Measurements from ENCODE around the gene ATG4D. TPM values are rescaled to one million over a fixed set of nuclear protein-coding genes. Genes with fewer than 3 reads are reported as not detected.

ATG4D gene
- total and polyA plus RNA-seq, 4 donors = 4.7 to 44.4 (median 11.1) TPM

DNA sequence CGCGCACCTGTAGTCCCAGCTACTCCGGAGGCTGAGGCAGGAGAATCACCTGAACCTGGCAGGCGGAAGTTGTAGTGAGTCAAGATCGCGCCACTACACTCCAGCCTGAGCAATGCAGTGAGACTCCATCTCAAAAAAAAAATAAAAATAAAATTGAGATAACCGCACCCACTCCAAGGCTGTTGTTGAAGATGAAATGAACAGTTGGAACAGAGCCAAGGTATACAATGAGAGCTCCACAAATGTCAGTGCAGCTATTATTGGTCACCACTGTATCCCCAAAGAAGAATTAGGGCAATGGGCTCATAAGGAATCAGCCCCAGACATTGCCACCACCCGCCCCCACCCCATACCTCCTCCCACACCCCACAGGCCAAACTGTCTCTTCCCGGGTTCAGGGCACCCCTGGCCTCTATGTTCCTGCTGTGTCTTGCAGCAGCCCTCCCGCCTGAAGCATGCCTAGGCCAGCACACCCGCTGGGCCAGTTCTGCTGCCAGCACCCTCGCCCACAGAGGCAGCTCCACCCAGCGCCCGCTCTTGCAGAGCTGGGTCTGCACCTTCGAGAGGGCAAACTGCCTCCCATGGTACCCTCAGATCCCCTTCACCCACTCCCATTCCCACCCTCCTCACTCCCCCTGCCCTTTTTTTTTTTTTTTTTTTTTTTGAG, 22.9 kb upstream of the ATG4D start:
- Histone ChIP-seq H3K9ac (ENCODE audit: low read depth in 1 of 2, low read length in 2 of 2) (no peak overlapping the region), H3K36me3 (ENCODE audit: control insufficient read depth in 4 of 4, insufficient read depth in 3 of 4, low read depth in 1 of 4, low read length in 3 of 4) (no peaks in the 10 kb centered on the region), H3K27me3 (ENCODE audit: control insufficient read depth in 4 of 4, insufficient read depth in 4 of 4, low read length in 3 of 4) (peaks cover 0 to 11% (median 1%) of the 10 kb centered on the region in 4 donors), H3K9me3 (ENCODE audit: control insufficient read depth in 4 of 4, low read length in 3 of 4) (no peaks in the 10 kb centered on the region), H3K4me3 (ENCODE audit: low read depth in 1 of 3, low read length in 3 of 3) (no peak overlapping the region), H3K27ac (ENCODE audit: low read depth in 1 of 2, low read length in 2 of 2) (no peak overlapping the region), H3K4me1 (ENCODE audit: control insufficient read depth in 4 of 4, insufficient read depth in 4 of 4, low read length in 3 of 4) (peaks cover 2 to 20% (median 11%) of the 10 kb centered on the region in 4 donors)
- 85% methylated on average over 15 of the region's 15 CpGs for WGBS
- no peak for DNase-seq (ENCODE audit: low spot score)
- TF ChIP-seq RAD21 (IDR thresholded peaks at IDR 0.05) = no peak
- TF ChIP-seq YY1 (IDR thresholded peaks at IDR 0.05) = no peak
- TF ChIP-seq RXRA (IDR thresholded peaks at IDR 0.05) = no peak
- TF ChIP-seq, protein P1, sequence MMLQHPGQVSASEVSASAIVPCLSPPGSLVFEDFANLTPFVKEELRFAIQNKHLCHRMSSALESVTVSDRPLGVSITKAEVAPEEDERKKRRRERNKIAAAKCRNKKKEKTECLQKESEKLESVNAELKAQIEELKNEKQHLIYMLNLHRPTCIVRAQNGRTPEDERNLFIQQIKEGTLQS (IDR thresholded peaks at IDR 0.05) = no peak
- TF ChIP-seq, protein P2, sequence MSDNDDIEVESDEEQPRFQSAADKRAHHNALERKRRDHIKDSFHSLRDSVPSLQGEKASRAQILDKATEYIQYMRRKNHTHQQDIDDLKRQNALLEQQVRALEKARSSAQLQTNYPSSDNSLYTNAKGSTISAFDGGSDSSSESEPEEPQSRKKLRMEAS (IDR thresholded peaks at IDR 0.05) = no peak
- no peak for TF ChIP-seq FOXA1 (IDR thresholded peaks at IDR 0.05)
- TF ChIP-seq, protein P3, sequence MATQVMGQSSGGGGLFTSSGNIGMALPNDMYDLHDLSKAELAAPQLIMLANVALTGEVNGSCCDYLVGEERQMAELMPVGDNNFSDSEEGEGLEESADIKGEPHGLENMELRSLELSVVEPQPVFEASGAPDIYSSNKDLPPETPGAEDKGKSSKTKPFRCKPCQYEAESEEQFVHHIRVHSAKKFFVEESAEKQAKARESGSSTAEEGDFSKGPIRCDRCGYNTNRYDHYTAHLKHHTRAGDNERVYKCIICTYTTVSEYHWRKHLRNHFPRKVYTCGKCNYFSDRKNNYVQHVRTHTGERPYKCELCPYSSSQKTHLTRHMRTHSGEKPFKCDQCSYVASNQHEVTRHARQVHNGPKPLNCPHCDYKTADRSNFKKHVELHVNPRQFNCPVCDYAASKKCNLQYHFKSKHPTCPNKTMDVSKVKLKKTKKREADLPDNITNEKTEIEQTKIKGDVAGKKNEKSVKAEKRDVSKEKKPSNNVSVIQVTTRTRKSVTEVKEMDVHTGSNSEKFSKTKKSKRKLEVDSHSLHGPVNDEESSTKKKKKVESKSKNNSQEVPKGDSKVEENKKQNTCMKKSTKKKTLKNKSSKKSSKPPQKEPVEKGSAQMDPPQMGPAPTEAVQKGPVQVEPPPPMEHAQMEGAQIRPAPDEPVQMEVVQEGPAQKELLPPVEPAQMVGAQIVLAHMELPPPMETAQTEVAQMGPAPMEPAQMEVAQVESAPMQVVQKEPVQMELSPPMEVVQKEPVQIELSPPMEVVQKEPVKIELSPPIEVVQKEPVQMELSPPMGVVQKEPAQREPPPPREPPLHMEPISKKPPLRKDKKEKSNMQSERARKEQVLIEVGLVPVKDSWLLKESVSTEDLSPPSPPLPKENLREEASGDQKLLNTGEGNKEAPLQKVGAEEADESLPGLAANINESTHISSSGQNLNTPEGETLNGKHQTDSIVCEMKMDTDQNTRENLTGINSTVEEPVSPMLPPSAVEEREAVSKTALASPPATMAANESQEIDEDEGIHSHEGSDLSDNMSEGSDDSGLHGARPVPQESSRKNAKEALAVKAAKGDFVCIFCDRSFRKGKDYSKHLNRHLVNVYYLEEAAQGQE (IDR thresholded peaks at IDR 0.05) = no peak
- no peak for TF ChIP-seq JUND (IDR thresholded peaks at IDR 0.05)
- TF ChIP-seq SP1 (IDR thresholded peaks at IDR 0.05) = no peak
- TF ChIP-seq HNF4G (IDR thresholded peaks at IDR 0.05) = no peak
- TF ChIP-seq, protein P4, sequence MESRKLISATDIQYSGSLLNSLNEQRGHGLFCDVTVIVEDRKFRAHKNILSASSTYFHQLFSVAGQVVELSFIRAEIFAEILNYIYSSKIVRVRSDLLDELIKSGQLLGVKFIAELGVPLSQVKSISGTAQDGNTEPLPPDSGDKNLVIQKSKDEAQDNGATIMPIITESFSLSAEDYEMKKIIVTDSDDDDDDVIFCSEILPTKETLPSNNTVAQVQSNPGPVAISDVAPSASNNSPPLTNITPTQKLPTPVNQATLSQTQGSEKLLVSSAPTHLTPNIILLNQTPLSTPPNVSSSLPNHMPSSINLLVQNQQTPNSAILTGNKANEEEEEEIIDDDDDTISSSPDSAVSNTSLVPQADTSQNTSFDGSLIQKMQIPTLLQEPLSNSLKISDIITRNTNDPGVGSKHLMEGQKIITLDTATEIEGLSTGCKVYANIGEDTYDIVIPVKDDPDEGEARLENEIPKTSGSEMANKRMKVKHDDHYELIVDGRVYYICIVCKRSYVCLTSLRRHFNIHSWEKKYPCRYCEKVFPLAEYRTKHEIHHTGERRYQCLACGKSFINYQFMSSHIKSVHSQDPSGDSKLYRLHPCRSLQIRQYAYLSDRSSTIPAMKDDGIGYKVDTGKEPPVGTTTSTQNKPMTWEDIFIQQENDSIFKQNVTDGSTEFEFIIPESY (IDR thresholded peaks at IDR 0.05) = no peak
- TF ChIP-seq GABPA (IDR thresholded peaks at IDR 0.05 in 1 of 2, conservative IDR thresholded peaks at IDR 0.05 in 1 of 2) = no peak
- TF ChIP-seq HNF4A (conservative IDR thresholded peaks at IDR 0.05) = no peak
- no peak for TF ChIP-seq TAF1 (conservative IDR thresholded peaks at IDR 0.05)
- TF ChIP-seq EGR1 (IDR thresholded peaks at IDR 0.05; ENCODE audit: low read depth in 2 of 2) = no peak
- TF ChIP-seq NR2F2 (IDR thresholded peaks at IDR 0.05) = no peak
- TF ChIP-seq FOXA2 (IDR thresholded peaks at IDR 0.05) = no peak

DNA sequence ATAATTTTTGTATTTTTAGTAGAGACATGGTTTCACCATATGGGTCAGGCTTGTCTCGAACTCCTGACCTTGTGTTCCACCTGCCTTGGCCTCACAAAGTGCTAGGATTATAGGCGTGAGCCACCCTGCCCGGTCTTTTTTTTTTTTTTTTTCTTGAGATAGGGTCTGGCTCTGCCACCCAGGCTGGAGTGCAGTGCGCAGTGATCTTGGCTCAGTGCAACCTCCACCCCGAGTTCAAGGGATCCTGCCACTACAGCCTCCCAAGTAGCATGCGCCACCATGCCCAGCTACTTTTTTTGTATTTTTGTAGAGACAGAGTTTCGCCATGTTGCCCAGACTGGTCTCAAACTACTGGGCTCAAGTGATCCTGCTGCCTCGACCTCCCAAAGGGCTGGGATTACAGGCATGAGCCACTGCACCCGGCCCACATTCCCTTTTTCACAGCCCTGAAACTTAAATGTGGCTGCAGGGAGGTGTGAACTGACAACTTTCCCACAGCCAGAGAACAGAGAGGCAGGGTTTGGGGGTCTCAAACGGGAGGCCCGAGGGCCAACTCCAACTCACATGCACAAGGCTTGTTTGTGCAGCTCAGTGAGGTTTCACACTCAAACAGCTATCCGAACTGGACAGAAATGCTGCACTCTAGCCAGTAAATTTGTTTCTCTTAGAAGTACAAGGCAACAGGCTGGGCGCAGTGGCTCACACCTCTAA, 22.1 kb upstream of the ATG4D start:
- no peak overlapping the region for H3K4me3 ChIP-seq (ENCODE audit: low read depth in 1 of 3, low read length in 3 of 3)
- no peaks in the 10 kb centered on the region for H3K36me3 ChIP-seq (ENCODE audit: control insufficient read depth in 4 of 4, insufficient read depth in 3 of 4, low read depth in 1 of 4, low read length in 3 of 4)
- no peak overlapping the region for H3K27ac ChIP-seq (ENCODE audit: low read depth in 1 of 2, low read length in 2 of 2)
- no peak for TF ChIP-seq RAD21 (IDR thresholded peaks at IDR 0.05)
- no peak for TF ChIP-seq RXRA (IDR thresholded peaks at IDR 0.05)
- TF ChIP-seq EGR1 (IDR thresholded peaks at IDR 0.05; ENCODE audit: low read depth in 2 of 2) = no peak
- no peak for TF ChIP-seq NR2F2 (IDR thresholded peaks at IDR 0.05)
- no peak for TF ChIP-seq GABPA (IDR thresholded peaks at IDR 0.05 in 1 of 2, conservative IDR thresholded peaks at IDR 0.05 in 1 of 2)
- TF ChIP-seq, protein P1 (IDR thresholded peaks at IDR 0.05) = no peak
- peaks cover 0 to 7% (median 1%) of the 10 kb centered on the region in 4 donors for H3K27me3 ChIP-seq (ENCODE audit: control insufficient read depth in 4 of 4, insufficient read depth in 4 of 4, low read length in 3 of 4)
- DNase-seq (ENCODE audit: low spot score) = no peak
- no peak overlapping the region for H3K9ac ChIP-seq (ENCODE audit: low read depth in 1 of 2, low read length in 2 of 2)
- no peaks in the 10 kb centered on the region for H3K9me3 ChIP-seq (ENCODE audit: control insufficient read depth in 4 of 4, low read length in 3 of 4)
- 78% methylated on average over 13 of the region's 13 CpGs for WGBS
- H3K4me1 ChIP-seq (ENCODE audit: control insufficient read depth in 4 of 4, insufficient read depth in 4 of 4, low read length in 3 of 4) = peaks cover 2 to 20% (median 11%) of the 10 kb centered on the region in 4 donors
